ENCODE results near the gene GPD1L.
"Not testable (repeated sequence)": the region's sequence is repeated elsewhere in the genome, so short reads cannot be mapped to it uniquely, and the experiment has no call there.

The GPD1L gene

GRCh38 chr3:32186097-32186496 is 79.7 kb downstream of the GPD1L start:
- no peak for DNase-seq

- DNase-seq = no peak
Observed at GRCh38 chr3:32186876-32187275, 80.5 kb downstream of the GPD1L start.

- DNase-seq = no peak
Observed at GRCh38 chr3:32189693-32190092, 83.3 kb downstream of the GPD1L start.

- not testable (repeated sequence) for DNase-seq
Observed at GRCh38 chr3:32190556-32190955, 84.1 kb downstream of the GPD1L start.

- no peak for DNase-seq
Observed at GRCh38 chr3:32193101-32193500, 86.7 kb downstream of the GPD1L start.

- no peak for DNase-seq
Observed at GRCh38 chr3:32194653-32195052, 88.2 kb downstream of the GPD1L start.

GRCh38 chr3:32195995-32196540 is 89.6 kb downstream of the GPD1L start:
- DNase-seq = no peak

- no peak for DNase-seq
Observed at GRCh38 chr3:32197991-32198390, 91.6 kb downstream of the GPD1L start.

GRCh38 chr3:32198714-32199113 is 92.3 kb downstream of the GPD1L start:
- no peak for DNase-seq

GRCh38 chr3:32200490-32200889 is 94.1 kb downstream of the GPD1L start:
- DNase-seq = no peak

- DNase-seq = no peak
Observed at GRCh38 chr3:32200992-32201758, 94.8 kb downstream of the GPD1L start.

GRCh38 chr3:32202496-32202895 is 96.1 kb downstream of the GPD1L start:
- no peak for DNase-seq

GRCh38 chr3:32203854-32204253 is 97.4 kb downstream of the GPD1L start:
- peak; percentile 31 for DNase-seq

GRCh38 chr3:32208447-32208846 is 102.0 kb downstream of the GPD1L start:
- DNase-seq = no peak

- no peak for DNase-seq
Observed at GRCh38 chr3:32215185-32215584, 108.8 kb downstream of the GPD1L start.

GRCh38 chr3:32216172-32216783 is 109.9 kb downstream of the GPD1L start:
- DNase-seq = no peak

- DNase-seq = no peak
Observed at GRCh38 chr3:32217339-32217738, 110.9 kb downstream of the GPD1L start.

Measured in HCEC 1CT (cell line).